Right cardiac atrium (tissue), 5 donors: ENCODE measurements around the gene SPINT1. TPM values are rescaled to one million over a fixed set of nuclear protein-coding genes. Genes with fewer than 3 reads are reported as not detected.

ENCODE experiments used
- ATAC-seq, 2 donors: fragments of 200-7000 bp; cut with Tn5 transposase; one replicate each; pipeline versions ENCODE4 v1.8.0 to v1.9.1; 2020; ENCODE audit warnings: moderate library complexity in 2 of 2, mild to moderate bottlenecking in 1 of 2
- DNase-seq, 3 donors: peaks; one replicate each; pipeline ENCODE4 v3.0.0-alpha.2; 2020
- H3K27ac ChIP-seq: one replicate; pipeline ENCODE4 v1.5.1; 2013; ENCODE audit warnings: mild to moderate bottlenecking, low read length, control low read depth, moderate library complexity
- H3K27me3 ChIP-seq: one replicate; pipeline ENCODE4 v1.6.1; 2013; ENCODE audit not compliant: control insufficient read depth, insufficient read depth
- H3K4me1 ChIP-seq: one replicate; pipeline ENCODE4 v1.6.1; 2013; ENCODE audit warnings: low read length; ENCODE audit not compliant: control insufficient read depth, insufficient read depth
- H3K4me3 ChIP-seq: one replicate; pipeline ENCODE4 v1.5.1; 2013; ENCODE audit warnings: low read length, control low read depth
- H3K9me3 ChIP-seq: one replicate; pipeline ENCODE4 v1.6.1; 2013; ENCODE audit warnings: low read length; ENCODE audit not compliant: control insufficient read depth
- WGBS: extraction: QIAGEN DNeasy Blood & Tissue Kit; methylation state at CpG from one replicate; pipeline ENCODE4 v1.1.7; 2013; 5-methylcytosine and 5-hydroxymethylcytosine counted together
- intact Hi-C, 4 donors: fragments of 100-400 bp; cut with DNase I; formaldehyde crosslinking; loops; one replicate each; pipeline versions ENCODE4 v1.11.0 to v1.14.0; 2022 to 2023
- polyA plus RNA-seq: library from polyadenylated mRNA; stranded (reverse); fragments of 200-250 nt; gene quantifications from one replicate; pipeline ENCODE4 v1.2.3, GENCODE V29; 2013
- total RNA-seq, 4 donors: library from RNA; stranded (reverse); fragmentation: NEBNext Ultra II Directional; extraction: Animal tissue kit (Norgen Biotek cat#: 25700); gene quantifications; one replicate each; pipeline ENCODE4 v1.2.1, GENCODE V29; 2021
- donor health status: healthy with polysubstance abuse.
- donor health status: DM: no; HTN: yes; CAD: no.
- donor health status: DM: no; HTN: no; CAD: no.
- donor health status: DM: no; HTN: yes; CAD: no; lungs with severe emphysema.
- donor health status: DM: yes; HTN: yes; CAD: no.

SPINT1 gene
- total and polyA plus RNA-seq, 5 donors, result 0.43 to 1.1 (median 0.58) TPM

GRCh38 chr15:40808861-40809450 lies 34.9 kb upstream of the SPINT1 start:
- Histone ChIP-seq H3K27ac (no peak overlapping the region), H3K9me3 (no peaks in the 10 kb centered on the region), H3K4me3 (no peak overlapping the region), H3K27me3 (no peaks in the 10 kb centered on the region), H3K4me1 (peaks cover 3% of the 10 kb centered on the region)
- DNase-seq (peak in 1 of 3 donors; percentile 57), ATAC-seq (no peak)
- WGBS, result 67% methylated on average over 8 of the region's 8 CpGs
- intact Hi-C loops, result no loop called here

- no peak for DNase-seq
- H3K9me3 ChIP-seq, result no peaks in the 10 kb centered on the region
- no peak overlapping the region for H3K27ac ChIP-seq
- 92% methylated on average over 12 of the region's 12 CpGs for WGBS
- H3K4me1 ChIP-seq, result peaks cover 4% of the 10 kb centered on the region
- no peak for ATAC-seq
- H3K27me3 ChIP-seq, result no peaks in the 10 kb centered on the region
- intact Hi-C loops, result no loop called here
- no peak overlapping the region for H3K4me3 ChIP-seq
Measured at GRCh38 chr15:40812721-40813425, 31.0 kb upstream of the SPINT1 start.

- Histone ChIP-seq H3K4me1 (peaks cover 4% of the 10 kb centered on the region), H3K27ac (no peak overlapping the region)
- ATAC-seq, result peak; percentile 41 to 59
Measured at GRCh38 chr15:40815042-40815698, 28.7 kb upstream of the SPINT1 start.

GRCh38 chr15:40819048-40819447 lies 24.8 kb upstream of the SPINT1 start:
- no peak for DNase-seq
- H3K4me1 ChIP-seq, result peaks cover 4% of the 10 kb centered on the region
- H3K27ac ChIP-seq, result no peak overlapping the region
- H3K27me3 ChIP-seq, result no peaks in the 10 kb centered on the region
- no peak for ATAC-seq
- no peaks in the 10 kb centered on the region for H3K9me3 ChIP-seq
- WGBS, result 75% methylated on average over 7 of the region's 7 CpGs
- no peak overlapping the region for H3K4me3 ChIP-seq
- intact Hi-C loops, result no loop called here

More at GRCh38 chr15:40815042-40815698, 28.7 kb upstream of the SPINT1 start:
- DNase-seq, result peak; percentile 38 to 71 (median 55)
- WGBS, result 69% methylated on average over 4 of the region's 4 CpGs
- no peaks in the 10 kb centered on the region for H3K27me3 ChIP-seq
- no peak overlapping the region for H3K4me3 ChIP-seq
- intact Hi-C loops, result no loop called here
- H3K9me3 ChIP-seq, result no peaks in the 10 kb centered on the region

GRCh38 chr15:40821195-40821594 lies 22.7 kb upstream of the SPINT1 start:
- Histone ChIP-seq H3K4me1 (no peaks in the 10 kb centered on the region), H3K9me3 (no peaks in the 10 kb centered on the region), H3K27me3 (no peaks in the 10 kb centered on the region), H3K27ac (no peak overlapping the region), H3K4me3 (no peak overlapping the region)
- ATAC-seq (no peak), DNase-seq (no peak)
- WGBS, result 90% methylated on average over 2 of the region's 2 CpGs
- intact Hi-C loops, result no loop called here

GRCh38 chr15:40823572-40824343 lies 20.1 kb upstream of the SPINT1 start:
- ATAC-seq (no peak), DNase-seq (no peak)
- Histone ChIP-seq H3K4me3 (no peak overlapping the region), H3K27me3 (no peaks in the 10 kb centered on the region), H3K9me3 (no peaks in the 10 kb centered on the region), H3K27ac (no peak overlapping the region), H3K4me1 (no peaks in the 10 kb centered on the region)
- 88% methylated on average over 1 of the region's 1 CpG for WGBS
- intact Hi-C loops, result no loop called here

- DNase-seq (no peak), ATAC-seq (no peak)
- intact Hi-C loops, result no loop called here
- WGBS, result 72% methylated on average over 5 of the region's 5 CpGs
- no peak overlapping the region for H3K4me3 ChIP-seq
- H3K9me3 ChIP-seq, result no peaks in the 10 kb centered on the region
- no peak overlapping the region for H3K27ac ChIP-seq
- H3K27me3 ChIP-seq, result no peaks in the 10 kb centered on the region
- H3K4me1 ChIP-seq, result no peaks in the 10 kb centered on the region
Measured at GRCh38 chr15:40825661-40826422, 18.0 kb upstream of the SPINT1 start.

- H3K27me3 ChIP-seq, result no peaks in the 10 kb centered on the region
- no peak overlapping the region for H3K4me3 ChIP-seq
- no peaks in the 10 kb centered on the region for H3K4me1 ChIP-seq
- H3K27ac ChIP-seq, result no peak overlapping the region
- WGBS, result 82% methylated on average over 4 of the region's 4 CpGs
- DNase-seq (no peak), ATAC-seq (no peak)
- intact Hi-C loops, result no loop called here
- no peaks in the 10 kb centered on the region for H3K9me3 ChIP-seq
Measured at GRCh38 chr15:40826423-40827075, 17.3 kb upstream of the SPINT1 start.

GRCh38 chr15:40828447-40829036 lies 15.3 kb upstream of the SPINT1 start, which contains the start of gene PPP1R14D:
Gene PPP1R14D, minus strand, starts transcription at chr15:40828708. Its CDS starts 67 bp downstream, at chr15:40828641.
- no peaks in the 10 kb centered on the region for H3K4me1 ChIP-seq
- intact Hi-C loops, result no loop called here
- no peak for DNase-seq
- no peak within 1 kb of the TSS for H3K27ac ChIP-seq
- H3K27me3 ChIP-seq, result no peaks in the 10 kb centered on the region
- no peak within 1 kb of the TSS for H3K4me3 ChIP-seq
- 85% methylated on average over 6 of the region's 6 CpGs for WGBS
- ATAC-seq, result peak in 1 of 2 donors; percentile 47
- no peaks in the 10 kb centered on the region for H3K9me3 ChIP-seq

- H3K9me3 ChIP-seq, result no peaks in the 10 kb centered on the region
- no peak overlapping the region for H3K27ac ChIP-seq
- H3K4me3 ChIP-seq, result no peak overlapping the region
- DNase-seq, result no peak
- ATAC-seq, result no peak
- no peaks in the 10 kb centered on the region for H3K4me1 ChIP-seq
- WGBS, result 82% methylated on average over 7 of the region's 7 CpGs
- H3K27me3 ChIP-seq, result no peaks in the 10 kb centered on the region
- intact Hi-C loops, result no loop called here
Measured at GRCh38 chr15:40829115-40829514, 14.7 kb upstream of the SPINT1 start.
